ENCODE data around the gene PNKD.

PNKD gene

GRCh38 chr2:218278531-218279360, 8.4 kb downstream of the PNKD start:
- no peaks in the 10 kb centered on the region for H3K4me1 ChIP-seq (ENCODE audit: control insufficient read depth, low read length)
- H3K9me3 ChIP-seq (ENCODE audit: control insufficient read depth, insufficient read depth, low read length), result no peaks in the 10 kb centered on the region
- no peaks in the 10 kb centered on the region; the same call in 1 of the 2 replicates for H3K79me2 ChIP-seq (ENCODE audit: control insufficient read depth, low read length)
- no peak overlapping the region for H3K27ac ChIP-seq (ENCODE audit: low read depth, low read length)
- H3K27me3 ChIP-seq (ENCODE audit: control insufficient read depth, low read length), result no peaks in the 10 kb centered on the region
- H3F3A ChIP-seq (ENCODE audit: control insufficient read depth, insufficient read depth), result no peaks in the 10 kb centered on the region
- no peaks in the 10 kb centered on the region for H4K20me1 ChIP-seq (ENCODE audit: control insufficient read depth, insufficient read depth, low read depth, low read length)
- no peak overlapping the region for H3K4me2 ChIP-seq (ENCODE audit: low read length)
- H3K36me3 ChIP-seq (ENCODE audit: control insufficient read depth, low read length), result peaks cover 45% of the 10 kb centered on the region
- H3K9me2 ChIP-seq (replicated peaks; ENCODE audit: control insufficient read depth, low read length), result no peaks in the 10 kb centered on the region
- no peak overlapping the region for H3K4me3 ChIP-seq (ENCODE audit: low read length)
- TF ChIP-seq EZH2phosphoT487 (IDR thresholded peaks at IDR 0.05; ENCODE audit: borderline replicate concordance, low read length), result no peak
- TF ChIP-seq, protein P1, sequence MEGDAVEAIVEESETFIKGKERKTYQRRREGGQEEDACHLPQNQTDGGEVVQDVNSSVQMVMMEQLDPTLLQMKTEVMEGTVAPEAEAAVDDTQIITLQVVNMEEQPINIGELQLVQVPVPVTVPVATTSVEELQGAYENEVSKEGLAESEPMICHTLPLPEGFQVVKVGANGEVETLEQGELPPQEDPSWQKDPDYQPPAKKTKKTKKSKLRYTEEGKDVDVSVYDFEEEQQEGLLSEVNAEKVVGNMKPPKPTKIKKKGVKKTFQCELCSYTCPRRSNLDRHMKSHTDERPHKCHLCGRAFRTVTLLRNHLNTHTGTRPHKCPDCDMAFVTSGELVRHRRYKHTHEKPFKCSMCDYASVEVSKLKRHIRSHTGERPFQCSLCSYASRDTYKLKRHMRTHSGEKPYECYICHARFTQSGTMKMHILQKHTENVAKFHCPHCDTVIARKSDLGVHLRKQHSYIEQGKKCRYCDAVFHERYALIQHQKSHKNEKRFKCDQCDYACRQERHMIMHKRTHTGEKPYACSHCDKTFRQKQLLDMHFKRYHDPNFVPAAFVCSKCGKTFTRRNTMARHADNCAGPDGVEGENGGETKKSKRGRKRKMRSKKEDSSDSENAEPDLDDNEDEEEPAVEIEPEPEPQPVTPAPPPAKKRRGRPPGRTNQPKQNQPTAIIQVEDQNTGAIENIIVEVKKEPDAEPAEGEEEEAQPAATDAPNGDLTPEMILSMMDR (IDR thresholded peaks at IDR 0.05; ENCODE audit: low read depth, low read length, poor library complexity, severe bottlenecking), result no peak

DNA sequence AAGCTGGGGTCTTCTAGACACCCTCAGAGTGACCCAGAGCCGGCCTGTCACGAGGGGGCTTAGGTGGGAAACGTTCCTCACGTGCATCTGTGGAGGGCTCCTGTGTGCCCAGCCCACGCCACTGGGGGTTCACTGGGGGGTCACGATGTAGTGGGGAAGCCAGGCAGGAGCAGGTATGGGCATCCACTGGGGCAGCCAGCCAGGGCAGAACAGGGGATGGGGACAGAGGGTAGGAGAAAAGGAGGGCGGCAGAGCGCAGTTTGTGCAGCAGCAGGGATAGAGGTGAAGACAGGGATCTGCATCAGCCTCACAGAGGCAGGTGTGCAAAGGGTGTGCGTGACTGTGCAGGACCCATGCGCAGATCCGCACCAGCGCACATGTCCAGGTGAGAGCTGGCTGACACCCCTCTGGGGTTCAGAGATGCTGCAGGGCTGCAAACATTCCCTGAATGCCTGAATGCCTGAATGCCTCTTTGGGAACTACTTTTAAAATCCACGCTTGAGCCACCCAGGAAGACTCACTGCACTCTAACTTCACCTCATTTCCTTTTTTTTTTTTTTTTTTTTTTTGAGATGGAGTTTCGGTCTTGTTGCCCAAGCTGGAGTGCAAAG, 10.0 kb downstream of the PNKD start:
- H3K4me2 ChIP-seq (ENCODE audit: low read length), result no peak overlapping the region
- H3K4me3 ChIP-seq (ENCODE audit: low read length), result no peak overlapping the region
- no peaks in the 10 kb centered on the region for H3K27me3 ChIP-seq (ENCODE audit: control insufficient read depth, low read length)
- H4K20me1 ChIP-seq (ENCODE audit: control insufficient read depth, insufficient read depth, low read depth, low read length), result no peaks in the 10 kb centered on the region
- no peaks in the 10 kb centered on the region for H3K4me1 ChIP-seq (ENCODE audit: control insufficient read depth, low read length)
- no peaks in the 10 kb centered on the region for H3K9me2 ChIP-seq (replicated peaks; ENCODE audit: control insufficient read depth, low read length)
- H3K27ac ChIP-seq (ENCODE audit: low read depth, low read length), result no peak overlapping the region
- TF ChIP-seq, protein P1 (IDR thresholded peaks at IDR 0.05; ENCODE audit: low read depth, low read length, poor library complexity, severe bottlenecking), result no peak
- H3F3A ChIP-seq (ENCODE audit: control insufficient read depth, insufficient read depth), result no peaks in the 10 kb centered on the region
- H3K79me2 ChIP-seq (ENCODE audit: control insufficient read depth, low read length), result peaks cover 4% of the 10 kb centered on the region; the same call in 1 of the 2 replicates
- H3K9me3 ChIP-seq (ENCODE audit: control insufficient read depth, insufficient read depth, low read length), result no peaks in the 10 kb centered on the region
- peaks cover 28% of the 10 kb centered on the region for H3K36me3 ChIP-seq (ENCODE audit: control insufficient read depth, low read length)

DNA sequence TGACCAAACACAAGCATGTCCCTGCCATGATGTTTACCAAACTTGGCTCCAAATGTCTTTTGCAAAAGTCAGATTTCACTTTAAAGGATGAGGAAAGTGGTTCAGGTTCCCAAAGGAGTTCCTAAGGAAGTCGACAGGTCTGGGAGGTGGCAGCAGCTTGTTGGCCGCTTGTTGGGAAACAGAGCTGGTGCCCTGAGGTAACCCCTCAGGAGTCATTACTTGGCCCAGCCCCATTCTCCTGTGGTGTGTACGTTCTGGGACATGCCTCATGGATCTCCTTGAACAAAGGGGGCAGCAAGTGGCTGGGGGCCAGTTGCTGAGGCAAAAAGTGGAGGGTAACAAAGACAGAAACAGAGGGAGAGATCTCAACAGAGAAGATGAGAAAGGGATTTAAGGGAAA, 11.1 kb downstream of the PNKD start:
- Histone ChIP-seq H3K79me2 (ENCODE audit: control insufficient read depth, low read length) (peaks cover 14% of the 10 kb centered on the region), H3K27me3 (ENCODE audit: control insufficient read depth, low read length) (no peaks in the 10 kb centered on the region), H3K4me2 (ENCODE audit: low read length) (no peak overlapping the region), H3K27ac (ENCODE audit: low read depth, low read length) (no peak overlapping the region), H4K20me1 (ENCODE audit: control insufficient read depth, insufficient read depth, low read depth, low read length) (no peaks in the 10 kb centered on the region), H3K9me3 (ENCODE audit: control insufficient read depth, insufficient read depth, low read length) (no peaks in the 10 kb centered on the region), H3K4me3 (ENCODE audit: low read length) (no peak overlapping the region), H3F3A (ENCODE audit: control insufficient read depth, insufficient read depth) (no peaks in the 10 kb centered on the region), H3K9me2 (replicated peaks; ENCODE audit: control insufficient read depth, low read length) (no peaks in the 10 kb centered on the region), H3K4me1 (ENCODE audit: control insufficient read depth, low read length) (peaks cover 8% of the 10 kb centered on the region), H3K36me3 (ENCODE audit: control insufficient read depth, low read length) (peaks cover 18% of the 10 kb centered on the region)
- TF ChIP-seq EZH2phosphoT487 (IDR thresholded peaks at IDR 0.05; ENCODE audit: borderline replicate concordance, low read length), result no peak
- TF ChIP-seq, protein P1 (IDR thresholded peaks at IDR 0.05; ENCODE audit: low read depth, low read length, poor library complexity, severe bottlenecking), result no peak
